HG02763 (cell line): ENCODE results near the gene SH3BP1.

Experiments used
- ATAC-seq: cut with Tn5 transposase; IDR thresholded peaks from one replicate; pipeline ENCODE4 v1.9.1; 2021; ENCODE audit warnings: mild to moderate bottlenecking, moderate library complexity; ENCODE audit not compliant: unreplicated experiment

SH3BP1 gene

GRCh38 chr22:37704645-37705044 is 65.2 kb downstream of the SH3BP1 start:
- no peak for ATAC-seq

DNA sequence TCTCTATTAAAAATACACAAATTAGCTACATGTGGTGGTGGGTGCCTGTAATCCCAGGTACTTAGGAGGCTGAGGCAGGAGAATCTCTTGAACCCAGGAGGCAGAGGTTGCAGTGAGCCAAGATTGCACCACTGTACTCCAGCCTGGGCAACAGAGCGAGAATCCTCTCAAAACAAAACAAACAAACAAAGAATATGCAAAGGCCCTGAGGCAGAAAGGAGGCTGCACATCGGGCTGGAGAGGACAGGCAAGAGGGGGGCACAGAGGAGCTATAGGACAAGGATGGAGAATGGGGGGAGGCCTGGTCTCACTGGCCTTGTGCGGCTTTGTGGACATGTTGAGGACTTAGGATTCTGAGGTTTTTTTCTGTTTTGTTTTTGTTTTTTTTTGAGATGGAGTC is 65.7 kb downstream of the SH3BP1 start:
- ATAC-seq: no peak
